Measurements from ENCODE around the gene SMU1.

The SMU1 gene

DNA sequence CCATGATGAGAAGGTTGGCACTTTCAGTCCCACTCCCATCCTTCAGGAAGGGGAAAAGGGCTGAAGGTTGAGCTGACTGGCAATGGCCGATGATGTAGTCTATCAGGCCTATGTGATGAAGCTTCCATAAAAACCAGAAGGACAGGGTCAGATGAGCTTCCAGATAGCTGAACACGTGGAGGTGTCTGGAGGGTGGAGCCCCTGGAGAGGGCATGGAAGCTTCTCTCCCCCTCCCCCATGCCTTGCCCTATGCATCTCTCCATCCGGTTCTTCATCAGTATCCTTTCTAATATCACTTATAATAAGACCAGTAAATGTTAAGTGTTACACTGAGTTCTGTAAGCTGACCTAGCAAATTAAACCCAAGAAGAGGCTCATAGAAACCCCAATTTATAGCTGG is 32.6 kb upstream of the SMU1 start:
- H3K4me1 ChIP-seq (ENCODE audit: insufficient read depth, low read length, poor library complexity, severe bottlenecking) = no peaks in the 10 kb centered on the region
- no peaks in the 10 kb centered on the region for H3K27me3 ChIP-seq (ENCODE audit: insufficient read depth, low read length, poor library complexity, severe bottlenecking)
- no peaks in the 10 kb centered on the region for H3F3A ChIP-seq (ENCODE audit: low read depth)
- no peaks in the 10 kb centered on the region for H4K20me1 ChIP-seq (ENCODE audit: insufficient read depth, low read length, poor library complexity, severe bottlenecking)
- peaks cover 25% of the 10 kb centered on the region; the same call in 1 of the 2 replicates for H3K36me3 ChIP-seq (ENCODE audit: insufficient read depth, low read length)
- no peaks in the 10 kb centered on the region for H3K9me2 ChIP-seq (replicated peaks; ENCODE audit: low read depth, low read length)
- no peaks in the 10 kb centered on the region for H3K9me3 ChIP-seq (ENCODE audit: insufficient read depth, low read depth, low read length)
- TF ChIP-seq, protein P1, sequence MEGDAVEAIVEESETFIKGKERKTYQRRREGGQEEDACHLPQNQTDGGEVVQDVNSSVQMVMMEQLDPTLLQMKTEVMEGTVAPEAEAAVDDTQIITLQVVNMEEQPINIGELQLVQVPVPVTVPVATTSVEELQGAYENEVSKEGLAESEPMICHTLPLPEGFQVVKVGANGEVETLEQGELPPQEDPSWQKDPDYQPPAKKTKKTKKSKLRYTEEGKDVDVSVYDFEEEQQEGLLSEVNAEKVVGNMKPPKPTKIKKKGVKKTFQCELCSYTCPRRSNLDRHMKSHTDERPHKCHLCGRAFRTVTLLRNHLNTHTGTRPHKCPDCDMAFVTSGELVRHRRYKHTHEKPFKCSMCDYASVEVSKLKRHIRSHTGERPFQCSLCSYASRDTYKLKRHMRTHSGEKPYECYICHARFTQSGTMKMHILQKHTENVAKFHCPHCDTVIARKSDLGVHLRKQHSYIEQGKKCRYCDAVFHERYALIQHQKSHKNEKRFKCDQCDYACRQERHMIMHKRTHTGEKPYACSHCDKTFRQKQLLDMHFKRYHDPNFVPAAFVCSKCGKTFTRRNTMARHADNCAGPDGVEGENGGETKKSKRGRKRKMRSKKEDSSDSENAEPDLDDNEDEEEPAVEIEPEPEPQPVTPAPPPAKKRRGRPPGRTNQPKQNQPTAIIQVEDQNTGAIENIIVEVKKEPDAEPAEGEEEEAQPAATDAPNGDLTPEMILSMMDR (conservative IDR thresholded peaks at IDR 0.05; ENCODE audit: low read length) = no peak
- TF ChIP-seq EZH2phosphoT487 (IDR thresholded peaks at IDR 0.05; ENCODE audit: borderline replicate concordance) = no peak
- H2AFZ ChIP-seq (ENCODE audit: low read length) = no peak overlapping the region
- H3K9ac ChIP-seq (ENCODE audit: low read depth, low read length, poor library complexity, severe bottlenecking) = no peak overlapping the region
- H3K4me2 ChIP-seq (ENCODE audit: low read depth, low read length, poor library complexity, severe bottlenecking) = no peak overlapping the region
- no peak overlapping the region for H3K4me3 ChIP-seq (ENCODE audit: low read length, poor library complexity, severe bottlenecking)
- H3K79me2 ChIP-seq (ENCODE audit: insufficient read depth, low read length) = no peaks in the 10 kb centered on the region

DNA sequence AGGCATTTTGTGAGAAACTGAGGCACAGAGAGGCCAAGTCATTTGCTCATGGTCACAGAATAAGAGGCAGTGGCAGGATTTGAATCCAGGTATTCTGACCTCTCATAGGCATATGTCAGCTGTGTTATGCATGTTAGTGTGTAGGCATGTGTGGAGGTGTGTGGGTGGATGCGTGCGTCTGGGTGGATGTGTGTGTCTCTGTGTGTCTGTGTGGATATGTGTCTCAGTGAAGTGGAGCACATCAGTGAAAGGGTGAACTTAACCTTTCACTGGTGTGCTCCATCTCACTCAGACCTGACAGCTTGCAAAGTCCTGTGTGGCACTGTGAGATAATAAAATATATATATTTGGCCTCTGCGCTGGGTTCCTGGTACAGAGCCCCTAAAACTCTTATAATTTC is 32.0 kb upstream of the SMU1 start:
- H2AFZ ChIP-seq (ENCODE audit: low read length) = no peak overlapping the region

DNA sequence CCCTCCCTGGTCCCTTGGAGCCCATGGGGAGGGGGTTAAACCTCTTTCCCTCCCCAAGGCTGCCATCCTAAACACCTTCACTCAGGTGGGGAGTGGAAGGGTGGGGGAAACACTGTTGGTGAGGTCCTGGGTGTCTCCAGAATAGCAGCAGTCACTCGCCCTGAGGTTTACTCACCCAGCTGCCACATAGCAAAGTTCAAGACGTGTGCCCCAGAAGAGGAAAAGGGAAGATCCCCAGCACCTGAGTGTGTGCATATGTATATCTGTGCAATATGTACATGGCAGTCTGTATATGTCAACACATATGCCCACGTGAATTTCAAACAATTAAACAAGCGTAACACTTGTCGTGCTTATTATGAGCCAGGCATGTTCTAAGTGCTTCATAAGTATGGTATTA is 31.3 kb upstream of the SMU1 start:
- Histone ChIP-seq H3K4me1 (ENCODE audit: insufficient read depth, low read length, poor library complexity, severe bottlenecking) (no peaks in the 10 kb centered on the region), H3K4me2 (ENCODE audit: low read depth, low read length, poor library complexity, severe bottlenecking) (no peak overlapping the region), H3F3A (ENCODE audit: low read depth) (no peaks in the 10 kb centered on the region), H3K79me2 (ENCODE audit: insufficient read depth, low read length) (no peaks in the 10 kb centered on the region), H3K9ac (ENCODE audit: low read depth, low read length, poor library complexity, severe bottlenecking) (no peak overlapping the region), H4K20me1 (ENCODE audit: insufficient read depth, low read length, poor library complexity, severe bottlenecking) (no peaks in the 10 kb centered on the region), H3K36me3 (ENCODE audit: insufficient read depth, low read length) (peaks cover 12% of the 10 kb centered on the region; the same call in 1 of the 2 replicates), H3K9me2 (replicated peaks; ENCODE audit: low read depth, low read length) (no peaks in the 10 kb centered on the region), H3K27me3 (ENCODE audit: insufficient read depth, low read length, poor library complexity, severe bottlenecking) (no peaks in the 10 kb centered on the region), H2AFZ (ENCODE audit: low read length) (no peak overlapping the region), H3K4me3 (ENCODE audit: low read length, poor library complexity, severe bottlenecking) (no peak overlapping the region), H3K9me3 (ENCODE audit: insufficient read depth, low read depth, low read length) (no peaks in the 10 kb centered on the region)
- TF ChIP-seq, protein P1 (conservative IDR thresholded peaks at IDR 0.05; ENCODE audit: low read length) = no peak
- no peak for TF ChIP-seq EZH2phosphoT487 (IDR thresholded peaks at IDR 0.05; ENCODE audit: borderline replicate concordance)

More for the DNA sequence above, 32.0 kb upstream of the SMU1 start:
- H3K9me2 ChIP-seq (replicated peaks; ENCODE audit: low read depth, low read length) = no peaks in the 10 kb centered on the region
- no peaks in the 10 kb centered on the region for H3K9me3 ChIP-seq (ENCODE audit: insufficient read depth, low read depth, low read length)
- H3K9ac ChIP-seq (ENCODE audit: low read depth, low read length, poor library complexity, severe bottlenecking) = no peak overlapping the region
- H3F3A ChIP-seq (ENCODE audit: low read depth) = no peaks in the 10 kb centered on the region
- H3K4me3 ChIP-seq (ENCODE audit: low read length, poor library complexity, severe bottlenecking) = no peak overlapping the region
- no peak overlapping the region for H3K4me2 ChIP-seq (ENCODE audit: low read depth, low read length, poor library complexity, severe bottlenecking)
- no peak for TF ChIP-seq EZH2phosphoT487 (IDR thresholded peaks at IDR 0.05; ENCODE audit: borderline replicate concordance)
- TF ChIP-seq, protein P1 (conservative IDR thresholded peaks at IDR 0.05; ENCODE audit: low read length) = no peak
- peaks cover 19% of the 10 kb centered on the region; the same call in 1 of the 2 replicates for H3K36me3 ChIP-seq (ENCODE audit: insufficient read depth, low read length)
- H4K20me1 ChIP-seq (ENCODE audit: insufficient read depth, low read length, poor library complexity, severe bottlenecking) = no peaks in the 10 kb centered on the region
- H3K79me2 ChIP-seq (ENCODE audit: insufficient read depth, low read length) = no peaks in the 10 kb centered on the region
- no peaks in the 10 kb centered on the region for H3K27me3 ChIP-seq (ENCODE audit: insufficient read depth, low read length, poor library complexity, severe bottlenecking)
- no peaks in the 10 kb centered on the region for H3K4me1 ChIP-seq (ENCODE audit: insufficient read depth, low read length, poor library complexity, severe bottlenecking)
